HG02588 (cell line): ENCODE measurements around the gene KCNJ5.

ENCODE experiments used
- ATAC-seq: cut with Tn5 transposase; IDR thresholded peaks from one replicate; pipeline ENCODE4 v1.9.1; 2021; ENCODE audit warnings: mild to moderate bottlenecking, moderate library complexity; ENCODE audit not compliant: unreplicated experiment

KCNJ5 gene

GRCh38 chr11:128868841-128869671, 22.1 kb upstream of the KCNJ5 start:
- no peak for ATAC-seq

GRCh38 chr11:128871168-128871610, 20.0 kb upstream of the KCNJ5 start:
- no peak for ATAC-seq

DNA sequence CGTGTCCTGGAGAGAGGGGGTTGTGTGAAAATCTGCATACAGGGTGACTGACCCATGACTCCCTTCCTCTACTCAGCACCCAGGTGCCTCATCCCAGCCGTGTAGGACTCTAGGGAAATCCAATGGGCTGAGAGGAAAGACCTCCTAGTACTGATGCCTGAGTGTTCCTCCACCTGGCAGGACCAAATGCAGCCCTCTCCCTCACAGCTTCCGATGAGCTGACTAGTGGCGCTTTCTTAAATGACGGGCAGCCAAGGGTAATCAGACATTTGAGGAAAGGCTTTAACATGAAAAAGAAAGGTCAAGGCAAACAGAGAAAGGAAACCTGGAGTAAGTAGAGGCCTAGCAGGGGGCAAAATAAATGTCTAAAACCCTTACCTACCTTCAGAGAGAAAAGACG, 19.1 kb upstream of the KCNJ5 start:
- no peak for ATAC-seq

DNA sequence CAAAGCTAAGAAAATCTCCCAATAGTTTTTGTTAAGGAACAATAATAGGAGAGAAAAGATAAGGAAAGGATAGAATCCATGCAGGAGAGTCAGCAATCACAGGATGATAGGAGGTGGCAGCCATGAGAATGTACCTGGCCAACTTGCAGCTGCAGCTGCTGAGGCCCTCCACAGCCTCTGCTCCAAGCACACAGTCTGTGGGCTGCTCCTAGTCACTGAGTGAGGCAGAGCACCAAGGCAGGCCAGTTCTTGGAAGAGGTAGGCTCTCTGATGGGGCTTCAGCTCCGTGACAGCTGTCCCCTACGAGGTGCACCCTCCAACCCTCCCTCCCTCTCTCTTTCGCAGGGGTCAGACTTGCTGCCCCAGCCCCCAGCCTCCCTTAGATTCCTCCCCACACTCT, 18.6 kb upstream of the KCNJ5 start:
- no peak for ATAC-seq

- ATAC-seq, result no peak
These were observed 16.7 kb upstream of the KCNJ5 start for GRCh38 chr11:128874427-128874826.

GRCh38 chr11:128876133-128876650, 15.0 kb upstream of the KCNJ5 start:
- ATAC-seq, result no peak

GRCh38 chr11:128877726-128878125, 13.4 kb upstream of the KCNJ5 start:
- ATAC-seq, result no peak

- ATAC-seq, result no peak
These were observed 12.7 kb upstream of the KCNJ5 start for GRCh38 chr11:128878455-128878854.

GRCh38 chr11:128879817-128880216, 11.3 kb upstream of the KCNJ5 start:
- ATAC-seq, result no peak

- no peak for ATAC-seq
These were observed 9.9 kb upstream of the KCNJ5 start for GRCh38 chr11:128881221-128881620.

GRCh38 chr11:128882451-128882850, 8.7 kb upstream of the KCNJ5 start:
- ATAC-seq, result no peak

GRCh38 chr11:128884054-128884453, 7.1 kb upstream of the KCNJ5 start:
- ATAC-seq, result no peak

GRCh38 chr11:128884703-128885338, 6.3 kb upstream of the KCNJ5 start:
- peak; percentile 92 for ATAC-seq

DNA sequence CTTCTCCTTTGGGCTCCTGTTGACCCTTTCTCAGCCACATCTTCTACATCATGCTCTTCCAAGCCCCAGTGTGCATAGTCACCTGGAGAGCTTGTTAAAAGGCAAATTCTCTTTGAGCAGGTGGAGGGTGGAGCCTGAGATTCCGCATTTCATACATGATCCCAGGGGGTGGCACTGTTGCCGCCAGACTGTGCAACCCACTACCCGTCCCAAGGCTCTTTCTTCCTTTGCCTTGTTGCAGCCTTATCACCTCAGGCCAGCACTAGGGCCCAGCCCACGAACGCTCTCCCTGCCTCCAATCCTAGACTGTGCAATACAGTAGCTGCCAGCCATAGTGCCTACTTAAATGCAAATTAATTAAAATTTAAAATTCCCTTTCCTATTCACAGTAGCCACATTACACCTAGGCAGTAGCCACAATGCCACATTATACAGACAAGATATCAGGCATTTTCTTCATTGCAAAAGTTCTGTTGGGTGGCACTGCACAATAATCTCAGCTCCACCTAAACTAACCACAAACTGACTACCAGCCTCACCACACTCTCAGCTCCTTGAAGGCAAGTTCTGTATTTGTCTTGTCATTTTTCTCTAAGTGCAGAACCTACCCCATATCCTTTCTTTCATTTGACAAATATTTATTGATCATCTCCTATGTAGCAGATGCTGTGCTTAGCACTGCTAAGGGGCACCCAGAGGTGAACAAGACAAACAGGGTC, 4.6 kb upstream of the KCNJ5 start:
- no peak for ATAC-seq

GRCh38 chr11:128888034-128888985, 2.8 kb upstream of the KCNJ5 start:
- ATAC-seq, result no peak

DNA sequence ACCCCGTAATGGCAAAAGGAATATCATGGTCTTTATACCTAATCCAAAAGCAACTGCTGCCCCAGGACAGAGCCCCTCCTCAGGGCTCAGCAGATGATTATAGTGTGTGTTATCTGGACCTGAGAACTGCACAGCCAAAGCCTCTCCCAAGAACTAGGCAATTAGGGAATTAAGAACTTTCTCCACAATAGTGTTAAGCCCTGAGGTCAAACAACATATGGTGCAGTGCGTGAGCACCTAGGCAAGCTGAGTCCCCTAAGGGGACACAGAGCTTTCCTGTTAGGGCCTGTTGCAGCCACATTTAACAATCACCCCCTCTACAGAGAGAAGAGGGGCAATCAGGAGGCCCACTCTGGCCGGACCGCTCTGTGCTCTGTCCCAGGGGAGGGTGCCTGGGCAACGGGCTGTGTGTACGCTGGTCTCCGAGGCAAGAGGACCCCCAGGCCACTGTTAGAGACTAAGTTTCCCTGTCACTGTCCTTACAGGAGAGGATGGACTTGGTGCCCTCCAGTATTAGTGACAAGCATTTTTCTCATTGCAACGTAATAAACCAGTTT, 1.4 kb upstream of the KCNJ5 start:
- no peak for ATAC-seq

DNA sequence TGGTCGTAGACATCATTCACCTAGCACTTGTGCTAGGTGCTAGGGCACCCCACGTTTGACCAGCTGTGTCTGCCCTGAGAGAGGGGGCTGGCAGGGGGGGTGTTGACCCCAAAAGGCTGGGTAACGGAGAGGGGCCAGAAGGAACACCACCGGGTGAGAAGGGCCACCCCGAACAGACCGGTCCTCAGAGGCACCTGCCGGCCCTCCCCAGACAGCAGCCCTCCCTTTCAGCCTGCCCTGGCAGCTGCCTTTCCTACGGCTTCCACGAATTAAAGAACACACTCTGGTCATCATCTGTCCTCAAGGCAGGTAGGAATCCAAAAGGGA, 977 bp upstream of the KCNJ5 start:
- ATAC-seq, result no peak

DNA sequence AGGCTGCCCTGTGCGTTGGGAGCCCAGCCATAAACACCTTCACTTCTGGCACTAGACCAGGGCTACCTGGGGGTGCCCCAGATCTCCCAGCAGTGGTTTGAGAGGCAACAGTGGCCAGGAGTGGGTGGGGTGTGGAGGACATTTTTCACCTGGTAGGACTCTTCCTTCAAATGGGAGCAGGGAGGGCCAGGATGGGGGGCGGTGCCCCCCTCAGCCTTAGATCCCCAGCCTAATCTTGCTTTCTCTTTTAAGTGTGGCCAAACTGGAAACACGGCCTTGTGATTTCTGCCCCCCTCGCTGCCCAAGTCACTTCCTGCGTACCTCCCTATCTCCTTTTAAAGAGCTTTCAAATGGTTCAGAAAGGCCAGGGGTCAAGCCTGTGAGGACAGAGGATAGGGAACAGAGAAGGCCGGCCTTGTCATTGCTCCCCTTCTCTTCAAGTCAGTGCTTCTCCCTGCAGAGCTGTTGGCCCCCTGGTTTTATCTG, 800 bp downstream of the KCNJ5 start:
- no peak for ATAC-seq

DNA sequence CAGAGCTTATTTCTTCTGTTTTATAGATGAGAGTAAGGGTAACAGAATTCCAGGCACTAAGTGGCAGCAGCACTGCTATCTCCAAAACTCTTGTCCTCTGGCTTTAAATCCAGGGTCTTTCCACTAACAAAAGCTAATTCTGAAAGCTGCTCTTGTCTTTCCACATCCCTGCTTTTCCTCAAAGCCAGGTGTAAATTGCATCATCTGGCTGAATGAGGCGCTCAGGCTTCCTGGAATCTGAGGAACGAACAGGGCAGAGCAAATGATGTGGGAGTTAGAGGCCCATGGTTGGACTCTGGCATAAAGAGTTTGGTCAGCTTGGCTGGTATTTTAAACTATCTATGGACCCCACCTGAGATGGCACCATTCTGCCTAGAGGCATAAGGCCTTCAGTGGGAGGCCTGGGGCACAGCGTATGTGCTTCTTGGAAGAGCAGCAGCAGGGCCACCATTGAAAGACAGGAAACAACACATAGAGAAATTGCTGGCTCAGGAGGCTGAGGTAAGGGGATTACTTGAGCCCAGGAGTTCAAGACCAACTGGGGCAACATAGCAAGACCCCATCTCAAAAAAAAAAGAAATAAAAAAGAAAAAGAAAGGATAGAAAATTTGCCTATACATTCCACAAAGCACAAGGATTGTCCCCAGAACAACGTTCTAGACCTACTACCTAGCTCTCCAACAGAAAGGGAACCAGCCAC, 1.9 kb downstream of the KCNJ5 start:
- no peak for ATAC-seq
